Kidney (tissue), 14 donors: ENCODE data around the gene CORO1C. TPM values are rescaled to one million over a fixed set of nuclear protein-coding genes. Genes with fewer than 3 reads are reported as not detected.

Experiments
- DNase-seq, 5 donors: peaks; one replicate each; pipeline ENCODE4 v3.0.0-alpha.2; 2013 to 2020
- FAIRE-seq: peaks from 2 replicates; lab custom pipeline; 2012; peaks lifted over from hg19 to GRCh38; lab: Jason Lieb, UNC
- H3K27ac ChIP-seq, 2 donors: one replicate each; pipeline ENCODE4 v1.7.0; 2013; ENCODE audit warnings: low read depth in 2 of 2, low read length in 2 of 2, inconsistent platforms in 1 of 2
- H3K27me3 ChIP-seq: one replicate; pipeline ENCODE4 v1.7.1; 2013; ENCODE audit warnings: low read length, inconsistent platforms; ENCODE audit not compliant: control insufficient read depth, insufficient read depth
- H3K36me3 ChIP-seq, 3 donors: one replicate each; pipeline versions ENCODE4 v1.7.0 to v1.7.1; 2013; ENCODE audit warnings: low read length in 3 of 3, control low read depth in 1 of 3, inconsistent platforms in 1 of 3; ENCODE audit not compliant: insufficient read depth in 3 of 3, control insufficient read depth in 2 of 3
- H3K4me1 ChIP-seq, 3 donors: one replicate each; pipeline versions ENCODE4 v1.7.0 to v1.7.1; 2013; ENCODE audit warnings: low read length in 3 of 3, inconsistent platforms in 1 of 3, low read depth in 1 of 3; ENCODE audit not compliant: control insufficient read depth in 2 of 3, insufficient read depth in 2 of 3
- H3K4me3 ChIP-seq, 3 donors: one replicate each; pipeline versions ENCODE4 v1.7.0 to v1.8.1; 2013; ENCODE audit warnings: low read length in 3 of 3, control low read depth in 1 of 3, inconsistent platforms in 1 of 3
- H3K9ac ChIP-seq, 3 donors: one replicate each; pipeline versions ENCODE4 v1.7.0 to v1.7.1; 2013; ENCODE audit warnings: low read length in 3 of 3, control low read depth in 1 of 3, inconsistent platforms in 1 of 3
- H3K9me3 ChIP-seq, 3 donors: one replicate each; pipeline versions ENCODE4 v1.7.0 to v1.7.1; 2013; ENCODE audit warnings: low read length in 3 of 3, control low read depth in 1 of 3, inconsistent platforms in 1 of 3; ENCODE audit not compliant: control insufficient read depth in 2 of 3, insufficient read depth in 1 of 3
- CTCF ChIP-seq: IDR thresholded peaks from 3 replicates; pipeline ENCODE4 v1.5.1; 2012; ENCODE audit warnings: mild to moderate bottlenecking, moderate library complexity, borderline replicate concordance; ENCODE audit not compliant: insufficient read depth; ENCODE audit errors: extremely low read depth
- intact Hi-C: fragments of 100-400 bp; cut with DNase I; formaldehyde crosslinking; loops from one replicate; pipeline ENCODE4 v1.11.1; 2022
- polyA plus RNA-seq: library from polyadenylated mRNA; stranded (reverse); fragments of 350-450 nt; fragmentation: Illumina TruSeq; extraction: RNeasy Lipid Tissue Mini Kit (QIAGEN cat#74804); gene quantifications from one replicate; pipeline ENCODE4 v1.2.3, GENCODE V29; 2014; ENCODE audit warnings: low read depth, low replicate concordance; ENCODE audit not compliant: insufficient read depth
- total RNA-seq: library from RNA; stranded (reverse); fragmentation: NEBNext Ultra II Directional; extraction: Animal tissue kit (Norgen Biotek cat#: 25700); gene quantifications from one replicate; pipeline ENCODE4 v1.2.1, GENCODE V29; 2021
- donor health status: control.
- donor health status: control.
- donor health status: control.
- donor health status: control.
- donor health status: control.
- donor health status: DM: yes; HTN: yes; CAD: no.
- donor health status: Normal renal cell carcinoma (clear cell type).

The CORO1C gene
- total and polyA plus RNA-seq, 2 donors from 2014 or later, result 16.6 to 104 TPM

- H3K36me3 ChIP-seq, result peaks cover 2 to 10% (median 7%) of the 10 kb centered on the region in 3 donors
- peaks cover 0 to 16% (median 10%) of the 10 kb centered on the region in 3 donors for H3K4me1 ChIP-seq
- H3K4me3 ChIP-seq, result no peak overlapping the region
- DNase-seq (no peak), FAIRE-seq (no peak)
- intact Hi-C loops, result no loop called here
- H3K27me3 ChIP-seq, result no peaks in the 10 kb centered on the region
- H3K9me3 ChIP-seq, result no peaks in the 10 kb centered on the region
- no peak overlapping the region for H3K9ac ChIP-seq
- TF ChIP-seq CTCF, result no peak
- H3K27ac ChIP-seq, result no peak overlapping the region
Observed at GRCh38 chr12:108648371-108648770, 82.9 kb downstream of the CORO1C start.

GRCh38 chr12:108647585-108648287 lies 83.6 kb downstream of the CORO1C start:
- DNase-seq (no peak), FAIRE-seq (no peak)
- Histone ChIP-seq H3K27me3 (no peaks in the 10 kb centered on the region), H3K4me3 (no peak overlapping the region), H3K36me3 (peaks cover 2 to 10% (median 7%) of the 10 kb centered on the region in 3 donors), H3K9me3 (no peaks in the 10 kb centered on the region), H3K27ac (no peak overlapping the region), H3K9ac (no peak overlapping the region), H3K4me1 (peaks cover 0 to 19% (median 12%) of the 10 kb centered on the region in 3 donors)
- no peak for TF ChIP-seq CTCF
- intact Hi-C loops, result no loop called here

GRCh38 chr12:108646600-108647579 lies 84.4 kb downstream of the CORO1C start:
- H3K27ac ChIP-seq, result no peak overlapping the region
- peaks cover 0 to 19% (median 12%) of the 10 kb centered on the region in 3 donors for H3K4me1 ChIP-seq
- no peak for FAIRE-seq
- no peaks in the 10 kb centered on the region for H3K27me3 ChIP-seq
- H3K9ac ChIP-seq, result no peak overlapping the region
- no peak for DNase-seq
- no peak overlapping the region for H3K4me3 ChIP-seq
- no peaks in the 10 kb centered on the region for H3K9me3 ChIP-seq
- TF ChIP-seq CTCF, result no peak
- intact Hi-C loops, result no loop called here
- H3K36me3 ChIP-seq, result peaks cover 2 to 10% (median 7%) of the 10 kb centered on the region in 3 donors
